A673 (cell line): Measurements from ENCODE around the gene SH3RF2. TPM values are rescaled to one million over a fixed set of nuclear protein-coding genes. Genes with fewer than 3 reads are reported as not detected.

ENCODE experiments used
- BruUV-seq: library from RNA; stranded (reverse); fragments of 400-500 nt; replicated peaks from 2 replicates; lab custom pipeline; 2021; lab: Mats Ljungman, UMichigan
- CTCF ChIA-PET: fragments of 300-600 bp; sonication (Branson Sonifier 250); formaldehyde crosslinking; loops from one replicate; lab custom pipeline; 2022; ENCODE audit warnings: antibody characterized with exemption; lab: Charles Lee
- POLR2A ChIA-PET: fragments of 300-600 bp; sonication (Branson Sonifier 250); formaldehyde crosslinking; loops from one replicate; lab custom pipeline; 2022; ENCODE audit warnings: antibody characterized with exemption; ENCODE audit not compliant: low non-redundant PET; lab: Charles Lee
- DNase-seq: peaks from one replicate; pipeline ENCODE4 v3.0.0-alpha.2; 2015; ENCODE audit warnings: low spot score
- H3K27ac ChIP-seq: fragments of 200-600 bp; sonication (generic); 2 replicates; pipeline ENCODE4 v1.5.1; 2016; ENCODE audit warnings: mixed run types, low read depth, mild to moderate bottlenecking, mixed read lengths, antibody characterized with exemption, low read length; ENCODE audit not compliant: poor library complexity, severe bottlenecking
- H3K27me3 ChIP-seq: fragments of 200-600 bp; sonication (generic); replicated peaks from 2 replicates; pipeline ENCODE4 v1.6.1; 2017; ENCODE audit warnings: mixed run types, low read depth, mild to moderate bottlenecking, mixed read lengths, antibody characterized with exemption, low read length; ENCODE audit not compliant: insufficient read depth, poor library complexity
- H3K36me3 ChIP-seq: fragments of 200-600 bp; sonication (generic); 2 replicates; pipeline ENCODE4 v1.6.1; 2016; ENCODE audit warnings: mixed run types, mild to moderate bottlenecking, mixed read lengths, antibody characterized with exemption, low read length; ENCODE audit not compliant: insufficient read depth, poor library complexity, severe bottlenecking
- H3K4me1 ChIP-seq: fragments of 200-600 bp; sonication (generic); 2 replicates; pipeline ENCODE4 v1.6.1; 2017; ENCODE audit warnings: mixed run types, mild to moderate bottlenecking, mixed read lengths, antibody characterized with exemption, low read length; ENCODE audit not compliant: insufficient read depth, poor library complexity, severe bottlenecking
- H3K4me3 ChIP-seq: fragments of 200-600 bp; sonication (generic); 2 replicates; pipeline ENCODE4 v1.5.1; 2016; ENCODE audit warnings: low read depth, mixed run types, mild to moderate bottlenecking, mixed read lengths, low read length; ENCODE audit not compliant: poor library complexity, severe bottlenecking
- H3K9me3 ChIP-seq: fragments of 200-600 bp; sonication (generic); 2 replicates; pipeline ENCODE4 v1.6.1; 2016; ENCODE audit warnings: mixed run types, low read depth, mild to moderate bottlenecking, mixed read lengths, antibody characterized with exemption, low read length; ENCODE audit not compliant: poor library complexity, severe bottlenecking
- EZH2 ChIP-seq: fragments of 200-600 bp; sonication (generic); IDR thresholded peaks from 2 replicates; pipeline ENCODE4 v1.6.1; 2017; ENCODE audit warnings: borderline replicate concordance, low read depth, mild to moderate bottlenecking, mixed read lengths, antibody characterized with exemption, low read length; ENCODE audit not compliant: poor library complexity, severe bottlenecking
- intact Hi-C: fragments of 100-400 bp; cut with micrococcal nuclease; formaldehyde crosslinking; loops from one replicate; pipeline ENCODE4 v1.10.0; 2022; ENCODE audit not compliant: unreplicated experiment
- total RNA-seq: library from RNA; stranded (reverse); gene quantifications from 2 replicates; pipeline ENCODE4 v1.2.3, GENCODE V29; 2021
- TF ChIP-seq, protein P1 (sequence below): fragments of 300-800, 200-600 bp; sonication (generic); conservative IDR thresholded peaks from 2 replicates; pipeline ENCODE4 v1.5.1; 2017; ENCODE audit warnings: low read depth, mild to moderate bottlenecking, antibody characterized with exemption, low read length, moderate library complexity, mixed read lengths

SH3RF2 gene
- total RNA-seq, 1 experiment from 2014 or later = 21.1 TPM

GRCh38 chr5:146005723-146006122 lies 69.3 kb downstream of the SH3RF2 start:
- no TSS peak for BruUV-seq
- no peak overlapping the region for H3K4me3 ChIP-seq
- peaks cover 62% of the 10 kb centered on the region for H3K4me1 ChIP-seq
- no peaks in the 10 kb centered on the region for H3K27me3 ChIP-seq
- CTCF ChIA-PET = no interaction called here
- intact Hi-C loops = no loop called here
- TF ChIP-seq, protein P1, sequence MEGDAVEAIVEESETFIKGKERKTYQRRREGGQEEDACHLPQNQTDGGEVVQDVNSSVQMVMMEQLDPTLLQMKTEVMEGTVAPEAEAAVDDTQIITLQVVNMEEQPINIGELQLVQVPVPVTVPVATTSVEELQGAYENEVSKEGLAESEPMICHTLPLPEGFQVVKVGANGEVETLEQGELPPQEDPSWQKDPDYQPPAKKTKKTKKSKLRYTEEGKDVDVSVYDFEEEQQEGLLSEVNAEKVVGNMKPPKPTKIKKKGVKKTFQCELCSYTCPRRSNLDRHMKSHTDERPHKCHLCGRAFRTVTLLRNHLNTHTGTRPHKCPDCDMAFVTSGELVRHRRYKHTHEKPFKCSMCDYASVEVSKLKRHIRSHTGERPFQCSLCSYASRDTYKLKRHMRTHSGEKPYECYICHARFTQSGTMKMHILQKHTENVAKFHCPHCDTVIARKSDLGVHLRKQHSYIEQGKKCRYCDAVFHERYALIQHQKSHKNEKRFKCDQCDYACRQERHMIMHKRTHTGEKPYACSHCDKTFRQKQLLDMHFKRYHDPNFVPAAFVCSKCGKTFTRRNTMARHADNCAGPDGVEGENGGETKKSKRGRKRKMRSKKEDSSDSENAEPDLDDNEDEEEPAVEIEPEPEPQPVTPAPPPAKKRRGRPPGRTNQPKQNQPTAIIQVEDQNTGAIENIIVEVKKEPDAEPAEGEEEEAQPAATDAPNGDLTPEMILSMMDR = no peak
- TF ChIP-seq EZH2 = no peak
- DNase-seq = peak; percentile 42
- no peaks in the 10 kb centered on the region for H3K9me3 ChIP-seq
- H3K36me3 ChIP-seq = no peaks in the 10 kb centered on the region
- H3K27ac ChIP-seq = peak overlapping the region; percentile 89
- POLR2A ChIA-PET = no interaction called here

DNA sequence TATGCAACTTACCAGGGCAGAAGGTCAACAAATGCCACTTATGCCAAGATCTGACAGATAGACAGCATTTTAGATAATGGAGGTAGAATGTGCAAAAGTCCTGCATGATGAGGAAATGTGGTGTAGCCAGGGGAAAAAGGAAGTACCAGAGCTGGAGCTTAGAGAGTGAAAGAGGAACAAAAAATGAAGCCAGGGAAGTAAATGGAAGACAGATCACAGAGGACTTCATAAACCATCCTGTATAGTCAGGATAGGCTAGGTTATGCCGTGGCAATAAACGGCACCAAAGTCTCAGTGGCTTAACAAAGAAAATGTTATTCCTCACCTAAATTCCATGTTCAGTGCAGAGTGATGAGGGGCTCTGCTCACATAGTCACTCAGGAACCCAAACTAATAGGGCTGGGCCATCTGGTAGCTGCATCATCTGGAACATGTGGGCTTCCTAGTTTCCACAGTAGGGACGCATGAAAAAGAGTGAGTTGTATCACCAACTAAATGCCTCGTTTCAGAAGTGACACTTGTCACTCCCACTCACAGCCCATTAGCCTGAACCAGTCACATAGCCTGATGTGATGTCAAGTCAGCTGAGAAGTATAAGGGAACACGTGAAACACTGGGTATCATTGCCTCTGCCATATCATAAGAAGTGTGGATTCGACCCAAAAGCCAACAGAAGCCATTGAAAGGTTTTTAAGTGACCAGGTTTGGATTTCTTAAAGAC lies 70.3 kb downstream of the SH3RF2 start:
- intact Hi-C loops = no loop called here
- no peaks in the 10 kb centered on the region for H3K36me3 ChIP-seq
- CTCF ChIA-PET = no interaction called here
- DNase-seq = peak; percentile 32
- H3K27ac ChIP-seq = peak overlapping the region; percentile 89
- POLR2A ChIA-PET = no interaction called here
- TF ChIP-seq, protein P1 = no peak
- no peak for TF ChIP-seq EZH2
- no peaks in the 10 kb centered on the region for H3K9me3 ChIP-seq
- no peaks in the 10 kb centered on the region for H3K27me3 ChIP-seq
- no peak overlapping the region for H3K4me3 ChIP-seq
- H3K4me1 ChIP-seq = peaks cover 53% of the 10 kb centered on the region
- BruUV-seq = TSS peak; percentile 59

- Histone ChIP-seq H3K27ac (peak overlapping the region; percentile 38), H3K9me3 (no peaks in the 10 kb centered on the region), H3K27me3 (no peaks in the 10 kb centered on the region), H3K4me3 (no peak overlapping the region), H3K36me3 (no peaks in the 10 kb centered on the region), H3K4me1 (peaks cover 50% of the 10 kb centered on the region)
- ChIA-PET CTCF (no interaction called here), POLR2A (no interaction called here)
- no TSS peak for BruUV-seq
- intact Hi-C loops = no loop called here
- TF ChIP-seq, protein P1 = peak; percentile 35; the same call in 1 of the 2 replicates
- no peak for TF ChIP-seq EZH2
- DNase-seq = peak; percentile 77
These were observed 70.9 kb downstream of the SH3RF2 start for GRCh38 chr5:146007270-146007669.
